OCI-LY7 (cell line): ENCODE measurements around the gene ASH1L. TPM values are rescaled to one million over a fixed set of nuclear protein-coding genes. Genes with fewer than 3 reads are reported as not detected.

Experiments used
- BruUV-seq: library from RNA; stranded (reverse); fragments of 400-500 nt; replicated peaks from 2 replicates; lab custom pipeline; 2021; lab: Mats Ljungman, UMichigan
- CTCF ChIA-PET: fragments of 300-600 bp; sonication (Branson Sonifier 250); formaldehyde crosslinking; loops from one replicate; lab custom pipeline; 2022; ENCODE audit warnings: antibody characterized with exemption; ENCODE audit not compliant: unreplicated experiment; lab: Charles Lee
- POLR2A ChIA-PET: fragments of 300-600 bp; sonication (Branson Sonifier 250); formaldehyde crosslinking; loops from one replicate; lab custom pipeline; 2022; ENCODE audit warnings: antibody characterized with exemption; lab: Charles Lee
- DNase-seq: peaks from one replicate; pipeline ENCODE4 v3.0.0-alpha.2; 2015; ENCODE audit warnings: low spot score
- H2AFZ ChIP-seq: fragments of 200-600 bp; sonication (generic), shearing (Covaris generic); 2 replicates; pipeline ENCODE4 v1.6.1; 2014; ENCODE audit warnings: mild to moderate bottlenecking, antibody characterized with exemption, low read length, moderate library complexity
- H3K27ac ChIP-seq: fragments of 200-600 bp; sonication (generic); 2 replicates; pipeline ENCODE4 v1.5.1; 2014; ENCODE audit warnings: mixed run types, low read depth, mild to moderate bottlenecking, moderate library complexity, low read length, inconsistent platforms; ENCODE audit not compliant: poor library complexity, severe bottlenecking
- H3K36me3 ChIP-seq: fragments of 200-600 bp; sonication (generic); 2 replicates; pipeline ENCODE4 v1.6.1; 2014; ENCODE audit warnings: mild to moderate bottlenecking, antibody characterized with exemption, low read length, moderate library complexity, mixed read lengths; ENCODE audit not compliant: insufficient read depth
- H3K4me1 ChIP-seq: fragments of 200-600 bp; sonication (generic); 2 replicates; pipeline ENCODE4 v1.5.1; 2014; ENCODE audit warnings: mild to moderate bottlenecking, low read length; ENCODE audit not compliant: insufficient read depth, poor library complexity, severe bottlenecking
- H3K4me2 ChIP-seq: fragments of 200-600 bp; sonication (generic); 2 replicates; pipeline ENCODE4 v1.6.1; 2014; ENCODE audit warnings: mild to moderate bottlenecking, low read length
- H3K4me3 ChIP-seq: fragments of 200-600 bp; sonication (generic); 2 replicates; pipeline ENCODE4 v1.5.1; 2014; ENCODE audit warnings: mild to moderate bottlenecking, low read depth, low read length; ENCODE audit not compliant: poor library complexity, severe bottlenecking
- H3K79me2 ChIP-seq: fragments of 200-600 bp; sonication (generic); 2 replicates; pipeline ENCODE4 v1.6.1; 2016; ENCODE audit warnings: low read depth, mild to moderate bottlenecking, low read length, moderate library complexity, mixed read lengths; ENCODE audit not compliant: insufficient read depth
- H3K9me2 ChIP-seq: fragments of 200-600 bp; sonication (generic); 2 replicates; pipeline ENCODE4 v1.6.1; 2016; ENCODE audit warnings: mild to moderate bottlenecking, low read length, mixed read lengths; ENCODE audit not compliant: insufficient read depth
- H3K9me3 ChIP-seq: fragments of 200-600 bp; sonication (generic); 2 replicates; pipeline ENCODE4 v1.6.1; 2014; ENCODE audit warnings: mild to moderate bottlenecking, mixed run types, low read length, mixed read lengths
- H4K20me1 ChIP-seq: fragments of 200-600 bp; sonication (generic); 2 replicates; pipeline ENCODE4 v1.6.1; 2014; ENCODE audit warnings: mild to moderate bottlenecking, antibody characterized with exemption, low read length, moderate library complexity, mixed read lengths; ENCODE audit not compliant: insufficient read depth
- EZH2phosphoT487 ChIP-seq: fragments of 200-600 bp; sonication (generic); IDR thresholded peaks from 2 replicates; pipeline ENCODE4 v1.6.1; 2018; ENCODE audit warnings: low read depth, borderline replicate concordance, mild to moderate bottlenecking, mixed run types, antibody characterized with exemption, low read length, moderate library complexity, mixed read lengths
- intact Hi-C: fragments of 100-400 bp; cut with micrococcal nuclease; formaldehyde crosslinking; loops from one replicate; pipeline ENCODE4 v1.10.0; 2022; ENCODE audit not compliant: unreplicated experiment
- total RNA-seq, 2 experiments: library from RNA; depleted of rRNA in 1 of 2; stranded (reverse); fragments of >200 nt in 1 of 2; shearing (Covaris generic) in 1 of 2; gene quantifications; 2 replicates each; pipeline ENCODE4 v1.2.3, GENCODE V29; 2014 to 2022
- TF ChIP-seq, protein P1 (sequence below): fragments of 200-600 bp; sonication (generic); conservative IDR thresholded peaks from 2 replicates; pipeline ENCODE4 v1.5.1; 2014; ENCODE audit warnings: mild to moderate bottlenecking, antibody characterized with exemption, low read length, moderate library complexity, mixed read lengths

Gene ASH1L
- total RNA-seq, 2 experiments from 2014 or later = 33.2 to 49.6 TPM

DNA sequence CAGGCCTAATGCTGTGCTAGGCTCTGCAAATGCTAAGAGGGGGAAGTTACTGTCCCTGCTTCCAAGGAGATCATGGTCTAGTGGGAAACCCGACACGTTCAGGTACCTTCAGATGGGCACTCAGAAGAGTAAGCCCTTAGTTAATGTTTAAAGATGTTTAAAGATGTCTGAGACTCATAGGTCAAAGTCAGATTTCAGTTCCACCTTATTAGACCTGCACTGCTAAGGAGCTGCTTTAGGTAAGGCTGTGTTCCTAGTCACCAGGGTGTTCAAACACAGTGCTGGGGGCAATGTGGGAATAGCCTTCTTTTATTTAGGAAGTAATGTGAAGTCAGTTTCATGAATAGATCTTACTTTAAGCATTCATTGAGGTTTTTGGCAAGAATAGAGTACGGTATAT is 245.7 kb downstream of the ASH1L start:
- Histone ChIP-seq H3K27ac (no peak overlapping the region), H4K20me1 (no peaks in the 10 kb centered on the region; the same call in 1 of the 2 replicates), H3K79me2 (peaks cover 3% of the 10 kb centered on the region; the same call in 1 of the 2 replicates), H3K9me2 (no peaks in the 10 kb centered on the region), H3K4me2 (no peak overlapping the region), H3K36me3 (peaks cover 86% of the 10 kb centered on the region), H3K9me3 (no peaks in the 10 kb centered on the region), H3K4me3 (no peak overlapping the region), H2AFZ (no peak overlapping the region), H3K4me1 (peaks cover 16% of the 10 kb centered on the region)
- no peak for DNase-seq
- TSS peak; percentile 34 for BruUV-seq
- no peak for TF ChIP-seq EZH2phosphoT487
- TF ChIP-seq, protein P1, sequence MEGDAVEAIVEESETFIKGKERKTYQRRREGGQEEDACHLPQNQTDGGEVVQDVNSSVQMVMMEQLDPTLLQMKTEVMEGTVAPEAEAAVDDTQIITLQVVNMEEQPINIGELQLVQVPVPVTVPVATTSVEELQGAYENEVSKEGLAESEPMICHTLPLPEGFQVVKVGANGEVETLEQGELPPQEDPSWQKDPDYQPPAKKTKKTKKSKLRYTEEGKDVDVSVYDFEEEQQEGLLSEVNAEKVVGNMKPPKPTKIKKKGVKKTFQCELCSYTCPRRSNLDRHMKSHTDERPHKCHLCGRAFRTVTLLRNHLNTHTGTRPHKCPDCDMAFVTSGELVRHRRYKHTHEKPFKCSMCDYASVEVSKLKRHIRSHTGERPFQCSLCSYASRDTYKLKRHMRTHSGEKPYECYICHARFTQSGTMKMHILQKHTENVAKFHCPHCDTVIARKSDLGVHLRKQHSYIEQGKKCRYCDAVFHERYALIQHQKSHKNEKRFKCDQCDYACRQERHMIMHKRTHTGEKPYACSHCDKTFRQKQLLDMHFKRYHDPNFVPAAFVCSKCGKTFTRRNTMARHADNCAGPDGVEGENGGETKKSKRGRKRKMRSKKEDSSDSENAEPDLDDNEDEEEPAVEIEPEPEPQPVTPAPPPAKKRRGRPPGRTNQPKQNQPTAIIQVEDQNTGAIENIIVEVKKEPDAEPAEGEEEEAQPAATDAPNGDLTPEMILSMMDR = no peak
- CTCF ChIA-PET = no interaction called here
- POLR2A ChIA-PET = interaction anchor here (0.6 to 0.8 kb wide), 2 partner anchors 43 to 331 kb away, joined by 3 to 4 read pairs; no protein-coding TSS in a partner anchor
- intact Hi-C loops = no loop called here

DNA sequence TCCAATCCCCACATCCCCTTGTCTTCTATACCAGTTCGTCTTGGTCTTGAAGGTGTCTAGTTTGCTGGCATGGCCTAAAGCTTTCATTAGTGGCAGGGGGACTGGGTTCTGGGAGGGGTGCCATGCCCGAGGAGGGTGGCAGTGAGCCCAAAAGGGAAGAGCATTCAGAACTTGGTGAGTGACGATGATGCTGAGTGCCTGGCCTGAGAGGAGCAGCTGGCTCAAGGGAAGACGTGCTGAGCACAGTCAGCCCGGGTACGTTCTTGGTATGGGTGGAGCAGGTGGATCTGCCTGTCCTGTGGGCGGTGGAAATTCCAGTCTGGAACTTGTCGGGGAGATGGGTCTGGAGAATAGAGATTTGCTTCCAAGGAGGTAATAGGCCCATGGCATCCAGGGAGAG is 249.3 kb downstream of the ASH1L start:
- no peaks in the 10 kb centered on the region for H3K9me2 ChIP-seq
- no peaks in the 10 kb centered on the region for H4K20me1 ChIP-seq
- intact Hi-C loops = no loop called here
- H3K36me3 ChIP-seq = peaks cover 77% of the 10 kb centered on the region
- H2AFZ ChIP-seq = no peak overlapping the region
- no peak overlapping the region for H3K4me3 ChIP-seq
- no peak for DNase-seq
- ChIA-PET POLR2A (no interaction called here), CTCF (interaction anchor here (0.6 kb wide), 1 partner anchor 59 kb away, joined by 5 read pairs; no protein-coding TSS in a partner anchor)
- no peak overlapping the region for H3K27ac ChIP-seq
- H3K4me2 ChIP-seq = no peak overlapping the region
- H3K79me2 ChIP-seq = peaks cover 36% of the 10 kb centered on the region
- BruUV-seq = no TSS peak
- TF ChIP-seq, protein P1 = no peak
- TF ChIP-seq EZH2phosphoT487 = no peak
- no peaks in the 10 kb centered on the region for H3K9me3 ChIP-seq
- H3K4me1 ChIP-seq = peaks cover 10% of the 10 kb centered on the region

DNA sequence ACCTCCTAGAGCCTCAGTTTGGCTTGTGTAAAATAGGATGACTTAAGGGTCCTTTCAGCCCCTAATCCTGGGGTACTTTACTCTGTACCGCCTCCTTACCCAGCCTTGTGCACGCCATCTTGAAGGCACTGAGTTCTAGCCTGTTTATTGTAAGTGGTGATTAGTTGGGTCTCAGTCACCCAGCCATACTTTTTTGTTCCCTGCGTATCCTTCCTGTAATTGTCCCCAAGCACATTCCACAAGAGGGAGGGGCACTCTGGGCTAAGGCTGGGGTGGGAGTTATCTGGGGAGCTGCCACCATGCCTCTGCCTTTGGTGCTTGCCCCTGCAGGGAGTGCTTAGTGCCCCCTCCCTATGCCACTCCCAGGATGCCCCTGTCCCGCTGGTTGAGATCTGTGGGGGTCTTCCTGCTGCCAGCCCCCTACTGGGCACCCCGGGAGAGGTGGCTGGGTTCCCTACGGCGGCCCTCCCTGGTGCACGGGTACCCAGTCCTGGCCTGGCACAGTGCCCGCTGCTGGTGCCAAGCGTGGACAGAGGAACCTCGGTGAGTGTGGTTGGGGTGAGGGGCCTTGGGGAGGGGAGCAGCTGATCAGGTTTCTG is 253.1 kb downstream of the ASH1L start:
- POLR2A ChIA-PET = interaction anchor here (1.1 kb wide), 1 partner anchor 225 kb away, joined by 3 read pairs; no protein-coding TSS in a partner anchor
- CTCF ChIA-PET = no interaction called here
- Histone ChIP-seq H3K79me2 (peaks cover 36% of the 10 kb centered on the region), H3K9me3 (no peaks in the 10 kb centered on the region), H3K36me3 (peaks cover 48% of the 10 kb centered on the region), H2AFZ (no peak overlapping the region), H3K4me1 (peaks cover 26% of the 10 kb centered on the region), H3K9me2 (no peaks in the 10 kb centered on the region), H4K20me1 (no peaks in the 10 kb centered on the region), H3K4me3 (peak overlapping the region; percentile 93), H3K4me2 (peak overlapping the region; percentile 82), H3K27ac (peak overlapping the region; percentile 88)
- DNase-seq = peak; percentile 32
- TF ChIP-seq EZH2phosphoT487 = no peak
- TF ChIP-seq, protein P1 = 0 out of 2 replicates have a peak, but pooled peaks have one; percentile 35
- intact Hi-C loops = loop anchor here (5.0 kb wide), 1 partner anchor 102 kb away; the partner anchor contains the start of genes MTX1 and THBS3
- no TSS peak for BruUV-seq
